ENCODE data around the gene RMND1. TPM values are rescaled to one million over a fixed set of nuclear protein-coding genes. Genes with fewer than 3 reads are reported as not detected.

The RMND1 gene
- total and polyA plus RNA-seq, 9 of the 15 experiments (the other 6 are each of a cell fraction or from before 2014, with no cell fraction given): 26.9 to 47.8 (median 36.2) TPM

DNA sequence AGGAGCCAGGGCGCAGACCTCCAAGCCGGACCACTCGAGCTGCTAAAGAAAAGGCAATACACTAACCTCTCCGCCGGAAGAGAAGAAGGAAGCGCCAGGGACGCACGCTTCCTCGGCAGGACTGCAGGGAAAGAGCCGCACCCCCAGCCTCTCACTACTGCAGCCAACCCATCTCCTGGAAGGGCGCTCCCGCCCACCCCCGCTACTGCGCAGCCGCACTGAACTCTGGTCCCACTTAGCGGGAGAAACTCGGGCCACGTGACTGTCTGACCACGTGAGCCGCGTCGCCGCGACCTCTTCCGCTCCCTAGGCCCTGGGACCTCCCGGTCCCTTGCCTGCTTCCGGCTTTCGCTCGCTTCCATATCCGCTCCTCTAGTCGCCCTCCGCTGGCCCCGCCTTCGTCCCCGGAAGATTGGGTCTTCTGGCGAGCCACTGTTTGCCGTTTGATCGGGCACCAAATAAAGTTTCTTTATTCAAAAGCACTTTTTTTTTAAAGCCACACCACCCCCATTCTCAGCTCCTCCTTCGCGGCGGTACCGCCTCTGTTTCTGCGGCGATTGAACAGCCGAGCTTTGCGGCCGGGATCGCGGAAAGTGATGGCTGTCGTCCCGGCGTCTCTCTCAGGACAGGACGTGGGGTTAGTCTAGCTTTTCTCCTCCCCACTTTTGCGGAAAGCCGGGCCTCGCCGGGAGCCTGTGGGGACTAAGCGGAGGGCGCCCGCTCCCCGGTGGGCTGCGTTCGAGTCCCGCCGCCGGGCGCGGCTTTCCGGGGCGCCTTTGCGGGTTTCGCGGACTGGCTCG is at the start of gene RMND1 (continued):
- TF ChIP-seq MTA1 (IDR thresholded peaks at IDR 0.05; ENCODE audit: borderline replicate concordance) (peak; percentile 12; the same call in 1 of the 2 replicates), LARP7 (IDR thresholded peaks at IDR 0.05) (no peak), CREB5 (CRISPR knock-in tag; IDR thresholded peaks at IDR 0.05) (no peak), ZNF696 (CRISPR knock-in tag; conservative IDR thresholded peaks at IDR 0.05) (no peak), PTTG1 (tag; IDR thresholded peaks at IDR 0.05; ENCODE audit: low read depth) (no peak), SIN3A (IDR thresholded peaks at IDR 0.05; ENCODE audit: borderline replicate concordance in 2 of 2, control insufficient read depth in 1 of 2, low read depth in 2 of 2, low read length in 2 of 2) (peak; percentile 94 to 95), ZNF316 (IDR thresholded peaks at IDR 0.05) (0 out of 2 replicates have a peak, but pooled peaks have one; percentile 1), KAT8 (IDR thresholded peaks at IDR 0.05; ENCODE audit: low read depth) (no peak), ZNF77 (CRISPR knock-in tag; IDR thresholded peaks at IDR 0.05) (no peak), POLR2AphosphoS2 (IDR thresholded peaks at IDR 0.05; ENCODE audit: low read length) (0 out of 2 replicates have a peak, but pooled peaks have one; percentile 59), SNRNP70 (optimal IDR thresholded peaks at IDR 0.05; ENCODE audit: low read depth, low read length) (no peak), L3MBTL2 (IDR thresholded peaks at IDR 0.05) (peak; percentile 99), MEF2D (tag; conservative IDR thresholded peaks at IDR 0.05; ENCODE audit: low read depth) (no peak), PHF20 (IDR thresholded peaks at IDR 0.05; ENCODE audit: partially characterized antibody) (peak; percentile 99), ZNF224 (CRISPR knock-in tag; IDR thresholded peaks at IDR 0.05) (no peak), TAF7 (tag; IDR thresholded peaks at IDR 0.05) (peak; percentile 56), ZNF282 (CRISPR knock-in tag; IDR thresholded peaks at IDR 0.05) (no peak), ZNF41 (CRISPR knock-in tag; conservative IDR thresholded peaks at IDR 0.05) (no peak), BMI1 (IDR thresholded peaks at IDR 0.05; ENCODE audit: low read length) (no peak), NEUROD1 (IDR thresholded peaks at IDR 0.05; ENCODE audit: borderline replicate concordance, low read depth, low read length, partially characterized antibody) (peak; percentile 95), NCOR1 (IDR thresholded peaks at IDR 0.05) (peak; percentile 68), KLF1 (tag; IDR thresholded peaks at IDR 0.05) (no peak), NR2C2 (CRISPR knock-in tag; IDR thresholded peaks at IDR 0.05) (peak; percentile 91), NR2C2 (tag; IDR thresholded peaks at IDR 0.05) (peak; percentile 98), SOX6 (IDR thresholded peaks at IDR 0.05) (peak; percentile 79), ZNF717 (CRISPR knock-in tag; IDR thresholded peaks at IDR 0.05) (no peak)
- TF ChIP-seq, protein P1, sequence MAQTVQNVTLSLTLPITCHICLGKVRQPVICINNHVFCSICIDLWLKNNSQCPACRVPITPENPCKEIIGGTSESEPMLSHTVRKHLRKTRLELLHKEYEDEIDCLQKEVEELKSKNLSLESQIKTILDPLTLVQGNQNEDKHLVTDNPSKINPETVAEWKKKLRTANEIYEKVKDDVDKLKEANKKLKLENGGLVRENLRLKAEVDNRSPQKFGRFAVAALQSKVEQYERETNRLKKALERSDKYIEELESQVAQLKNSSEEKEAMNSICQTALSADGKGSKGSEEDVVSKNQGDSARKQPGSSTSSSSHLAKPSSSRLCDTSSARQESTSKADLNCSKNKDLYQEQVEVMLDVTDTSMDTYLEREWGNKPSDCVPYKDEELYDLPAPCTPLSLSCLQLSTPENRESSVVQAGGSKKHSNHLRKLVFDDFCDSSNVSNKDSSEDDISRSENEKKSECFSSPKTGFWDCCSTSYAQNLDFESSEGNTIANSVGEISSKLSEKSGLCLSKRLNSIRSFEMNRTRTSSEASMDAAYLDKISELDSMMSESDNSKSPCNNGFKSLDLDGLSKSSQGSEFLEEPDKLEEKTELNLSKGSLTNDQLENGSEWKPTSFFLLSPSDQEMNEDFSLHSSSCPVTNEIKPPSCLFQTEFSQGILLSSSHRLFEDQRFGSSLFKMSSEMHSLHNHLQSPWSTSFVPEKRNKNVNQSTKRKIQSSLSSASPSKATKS (CRISPR knock-in tag; IDR thresholded peaks at IDR 0.05): no peak
- TF ChIP-seq, protein P2, sequence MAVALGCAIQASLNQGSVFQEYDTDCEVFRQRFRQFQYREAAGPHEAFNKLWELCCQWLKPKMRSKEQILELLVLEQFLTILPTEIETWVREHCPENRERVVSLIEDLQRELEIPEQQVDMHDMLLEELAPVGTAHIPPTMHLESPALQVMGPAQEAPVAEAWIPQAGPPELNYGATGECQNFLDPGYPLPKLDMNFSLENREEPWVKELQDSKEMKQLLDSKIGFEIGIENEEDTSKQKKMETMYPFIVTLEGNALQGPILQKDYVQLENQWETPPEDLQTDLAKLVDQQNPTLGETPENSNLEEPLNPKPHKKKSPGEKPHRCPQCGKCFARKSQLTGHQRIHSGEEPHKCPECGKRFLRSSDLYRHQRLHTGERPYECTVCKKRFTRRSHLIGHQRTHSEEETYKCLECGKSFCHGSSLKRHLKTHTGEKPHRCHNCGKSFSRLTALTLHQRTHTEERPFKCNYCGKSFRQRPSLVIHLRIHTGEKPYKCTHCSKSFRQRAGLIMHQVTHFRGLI (CRISPR knock-in tag; IDR thresholded peaks at IDR 0.05): no peak

Measured in K562 (cell line).